Measurements from ENCODE around the gene MUL1. TPM values are rescaled to one million over a fixed set of nuclear protein-coding genes. Genes with fewer than 3 reads are reported as not detected.

MUL1 gene
- polyA plus RNA-seq, 1 donor from 2014 or later, result 37.1 TPM

- Mint-ChIP-seq H3K4me3 (peak overlapping the region; percentile 71 to 88 (median 82)), H3K9me3 (no peaks in the 10 kb centered on the region), H3K36me3 (no peaks in the 10 kb centered on the region), H3K27me3 (peaks cover 50% of the 10 kb centered on the region), H3K4me1 (peaks cover 2 to 10% (median 7%) of the 10 kb centered on the region in 3 donors), H3K27ac (peak overlapping the region in 1 of 3 donors; percentile 86)
These were observed 24.0 kb downstream of the MUL1 start for GRCh38 chr1:20483833-20484518.

GRCh38 chr1:20483098-20483832 lies 24.7 kb downstream of the MUL1 start:
- peak overlapping the region in 3 of 4 donors; percentile 61 to 88 (median 67) for H3K4me3 Mint-ChIP-seq
- H3K27ac Mint-ChIP-seq, result peak overlapping the region in 1 of 3 donors; percentile 58
- no peaks in the 10 kb centered on the region for H3K36me3 Mint-ChIP-seq
- H3K9me3 Mint-ChIP-seq, result no peaks in the 10 kb centered on the region
- peaks cover 2 to 10% (median 7%) of the 10 kb centered on the region in 3 donors for H3K4me1 Mint-ChIP-seq
- peaks cover 44% of the 10 kb centered on the region for H3K27me3 Mint-ChIP-seq

GRCh38 chr1:20481643-20482498 lies 26.1 kb downstream of the MUL1 start:
- Mint-ChIP-seq H3K4me3 (peak overlapping the region in 1 of 4 donors; percentile 60), H3K36me3 (no peaks in the 10 kb centered on the region), H3K27ac (no peak overlapping the region), H3K9me3 (no peaks in the 10 kb centered on the region), H3K4me1 (peaks cover 2 to 10% (median 7%) of the 10 kb centered on the region in 3 donors), H3K27me3 (peaks cover 37% of the 10 kb centered on the region)

- H3K27me3 Mint-ChIP-seq, result peaks cover 42% of the 10 kb centered on the region
- peak overlapping the region in 2 of 4 donors; percentile 32 to 60 for H3K4me3 Mint-ChIP-seq
- no peak overlapping the region for H3K27ac Mint-ChIP-seq
- no peaks in the 10 kb centered on the region for H3K36me3 Mint-ChIP-seq
- peaks cover 0 to 2% (median 0%) of the 10 kb centered on the region in 3 donors for H3K9me3 Mint-ChIP-seq
- H3K4me1 Mint-ChIP-seq, result peaks cover 2 to 10% (median 7%) of the 10 kb centered on the region in 3 donors
These were observed 26.9 kb downstream of the MUL1 start for GRCh38 chr1:20480951-20481617.

- H3K9me3 Mint-ChIP-seq, result peaks cover 0 to 2% (median 0%) of the 10 kb centered on the region in 3 donors
- peaks cover 2 to 10% (median 7%) of the 10 kb centered on the region in 3 donors for H3K4me1 Mint-ChIP-seq
- H3K27ac Mint-ChIP-seq, result no peak overlapping the region
- peaks cover 44% of the 10 kb centered on the region for H3K27me3 Mint-ChIP-seq
- H3K4me3 Mint-ChIP-seq, result peak overlapping the region in 1 of 4 donors; percentile 32
- H3K36me3 Mint-ChIP-seq, result no peaks in the 10 kb centered on the region
These were observed 27.6 kb downstream of the MUL1 start for GRCh38 chr1:20480243-20480944.

- H3K27ac Mint-ChIP-seq, result no peak overlapping the region
- H3K36me3 Mint-ChIP-seq, result no peaks in the 10 kb centered on the region
- H3K4me3 Mint-ChIP-seq, result no peak overlapping the region
- H3K27me3 Mint-ChIP-seq, result peaks cover 48% of the 10 kb centered on the region
- H3K4me1 Mint-ChIP-seq, result peaks cover 2 to 10% (median 7%) of the 10 kb centered on the region in 3 donors
- H3K9me3 Mint-ChIP-seq, result peaks cover 0 to 2% (median 0%) of the 10 kb centered on the region in 3 donors
These were observed 28.1 kb downstream of the MUL1 start for GRCh38 chr1:20479840-20480239.

GRCh38 chr1:20478057-20478635 lies 29.8 kb downstream of the MUL1 start:
- H3K4me3 Mint-ChIP-seq, result no peak overlapping the region
- peaks cover 0 to 2% (median 0%) of the 10 kb centered on the region in 3 donors for H3K9me3 Mint-ChIP-seq
- H3K27ac Mint-ChIP-seq, result no peak overlapping the region
- peaks cover 48% of the 10 kb centered on the region for H3K27me3 Mint-ChIP-seq
- no peaks in the 10 kb centered on the region for H3K36me3 Mint-ChIP-seq
- H3K4me1 Mint-ChIP-seq, result peaks cover 0 to 1% (median under 1%) of the 10 kb centered on the region in 3 donors

- no peaks in the 10 kb centered on the region for H3K36me3 Mint-ChIP-seq
- peaks cover 0 to 2% (median 0%) of the 10 kb centered on the region in 3 donors for H3K9me3 Mint-ChIP-seq
- H3K27me3 Mint-ChIP-seq, result peaks cover 49% of the 10 kb centered on the region
- no peak overlapping the region for H3K4me3 Mint-ChIP-seq
- peaks cover 0 to 2% (median 0%) of the 10 kb centered on the region in 3 donors for H3K4me1 Mint-ChIP-seq
- H3K27ac Mint-ChIP-seq, result no peak overlapping the region
These were observed 30.4 kb downstream of the MUL1 start for GRCh38 chr1:20477348-20478056.

- Mint-ChIP-seq H3K27me3 (peaks cover 49% of the 10 kb centered on the region), H3K4me1 (peaks cover 0 to 2% (median 0%) of the 10 kb centered on the region in 3 donors), H3K9me3 (peaks cover 0 to 2% (median 0%) of the 10 kb centered on the region in 3 donors), H3K4me3 (no peak overlapping the region), H3K27ac (no peak overlapping the region), H3K36me3 (no peaks in the 10 kb centered on the region)
These were observed 31.5 kb downstream of the MUL1 start for GRCh38 chr1:20476265-20477038.

GRCh38 chr1:20474996-20475395 lies 33.0 kb downstream of the MUL1 start:
- Mint-ChIP-seq H3K4me3 (no peak overlapping the region), H3K27ac (no peak overlapping the region)

GRCh38 chr1:20474333-20474975 lies 33.5 kb downstream of the MUL1 start:
- Mint-ChIP-seq H3K4me3 (peak overlapping the region in 1 of 4 donors; percentile 1), H3K36me3 (no peaks in the 10 kb centered on the region), H3K27ac (no peak overlapping the region), H3K4me1 (peaks cover 0 to 2% (median 0%) of the 10 kb centered on the region in 3 donors), H3K27me3 (peaks cover 36% of the 10 kb centered on the region), H3K9me3 (peaks cover 0 to 2% (median 0%) of the 10 kb centered on the region in 3 donors)

More at GRCh38 chr1:20474996-20475395, 33.0 kb downstream of the MUL1 start:
- Mint-ChIP-seq H3K9me3 (peaks cover 0 to 2% (median 0%) of the 10 kb centered on the region in 3 donors), H3K4me1 (peaks cover 0 to 2% (median 0%) of the 10 kb centered on the region in 3 donors), H3K36me3 (no peaks in the 10 kb centered on the region), H3K27me3 (peaks cover 39% of the 10 kb centered on the region)

GRCh38 chr1:20473894-20474293 lies 34.1 kb downstream of the MUL1 start:
- H3K27ac Mint-ChIP-seq, result no peak overlapping the region
- peak overlapping the region in 1 of 4 donors; percentile 1 for H3K4me3 Mint-ChIP-seq
- peaks cover 36% of the 10 kb centered on the region for H3K27me3 Mint-ChIP-seq
- H3K9me3 Mint-ChIP-seq, result peaks cover 0 to 2% (median 0%) of the 10 kb centered on the region in 3 donors
- peaks cover 0 to 2% (median 0%) of the 10 kb centered on the region in 3 donors for H3K4me1 Mint-ChIP-seq
- no peaks in the 10 kb centered on the region for H3K36me3 Mint-ChIP-seq

Measured in IgD-negative memory B cell (primary cell).